Limb (tissue), 2 donors: ENCODE results near the gene CDCP2.
"Not testable (repeated sequence)": the region's sequence is repeated elsewhere in the genome, so short reads cannot be mapped to it uniquely, and the experiment has no call there.

Experiments used
- DNase-seq, 2 donors: peaks; one replicate each; pipeline ENCODE4 v3.0.0-alpha.2; 2016; ENCODE audit errors: extremely low spot score in 2 of 2

CDCP2 gene

GRCh38 chr1:54168206-54168965 lies 15.6 kb upstream of the CDCP2 start:
- no peak for DNase-seq

- no peak for DNase-seq
Measured at GRCh38 chr1:54167422-54168139, 14.8 kb upstream of the CDCP2 start.

- not testable (repeated sequence) for DNase-seq
Measured at GRCh38 chr1:54166357-54166756, 13.6 kb upstream of the CDCP2 start.

GRCh38 chr1:54165146-54165545 lies 12.3 kb upstream of the CDCP2 start:
- DNase-seq: no peak

- no peak for DNase-seq
Measured at GRCh38 chr1:54163573-54163972, 10.8 kb upstream of the CDCP2 start.

GRCh38 chr1:54163051-54163450 lies 10.3 kb upstream of the CDCP2 start:
- DNase-seq: no peak

- no peak for DNase-seq
Measured at GRCh38 chr1:54161495-54162168, 8.8 kb upstream of the CDCP2 start.

- DNase-seq: no peak
Measured at GRCh38 chr1:54160351-54160750, 7.6 kb upstream of the CDCP2 start.

GRCh38 chr1:54159733-54160316 lies 7.0 kb upstream of the CDCP2 start:
- DNase-seq: no peak

- no peak for DNase-seq
Measured at GRCh38 chr1:54158071-54158470, 5.3 kb upstream of the CDCP2 start.

GRCh38 chr1:54157401-54157800 lies 4.6 kb upstream of the CDCP2 start:
- no peak for DNase-seq

- DNase-seq: no peak
Measured at GRCh38 chr1:54156986-54157385, 4.2 kb upstream of the CDCP2 start.

GRCh38 chr1:54156201-54156600 lies 3.4 kb upstream of the CDCP2 start:
- no peak for DNase-seq

- DNase-seq: no peak
Measured at GRCh38 chr1:54153535-54154439, 987 bp upstream of the CDCP2 start.

- no peak for DNase-seq
Measured at GRCh38 chr1:54151013-54151412, 1.8 kb downstream of the CDCP2 start.

- no peak for DNase-seq
Measured at GRCh38 chr1:54149734-54150133, 3.1 kb downstream of the CDCP2 start.

GRCh38 chr1:54144366-54144765 lies 8.4 kb downstream of the CDCP2 start:
- no peak for DNase-seq

- DNase-seq: no peak
Measured at GRCh38 chr1:54142146-54142900, 10.5 kb downstream of the CDCP2 start.

GRCh38 chr1:54139711-54140110 lies 13.1 kb downstream of the CDCP2 start:
- DNase-seq: no peak

GRCh38 chr1:54138994-54139393 lies 13.8 kb downstream of the CDCP2 start:
- no peak for DNase-seq
